ENCODE results near the gene LRCH4.

LRCH4 gene

GRCh38 chr7:100604028-100604975 lies 18.4 kb upstream of the LRCH4 start:
- DNase-seq: peak; percentile 53 to 66

- no peak for DNase-seq
These were observed 17.7 kb upstream of the LRCH4 start for GRCh38 chr7:100603726-100604027.

DNA sequence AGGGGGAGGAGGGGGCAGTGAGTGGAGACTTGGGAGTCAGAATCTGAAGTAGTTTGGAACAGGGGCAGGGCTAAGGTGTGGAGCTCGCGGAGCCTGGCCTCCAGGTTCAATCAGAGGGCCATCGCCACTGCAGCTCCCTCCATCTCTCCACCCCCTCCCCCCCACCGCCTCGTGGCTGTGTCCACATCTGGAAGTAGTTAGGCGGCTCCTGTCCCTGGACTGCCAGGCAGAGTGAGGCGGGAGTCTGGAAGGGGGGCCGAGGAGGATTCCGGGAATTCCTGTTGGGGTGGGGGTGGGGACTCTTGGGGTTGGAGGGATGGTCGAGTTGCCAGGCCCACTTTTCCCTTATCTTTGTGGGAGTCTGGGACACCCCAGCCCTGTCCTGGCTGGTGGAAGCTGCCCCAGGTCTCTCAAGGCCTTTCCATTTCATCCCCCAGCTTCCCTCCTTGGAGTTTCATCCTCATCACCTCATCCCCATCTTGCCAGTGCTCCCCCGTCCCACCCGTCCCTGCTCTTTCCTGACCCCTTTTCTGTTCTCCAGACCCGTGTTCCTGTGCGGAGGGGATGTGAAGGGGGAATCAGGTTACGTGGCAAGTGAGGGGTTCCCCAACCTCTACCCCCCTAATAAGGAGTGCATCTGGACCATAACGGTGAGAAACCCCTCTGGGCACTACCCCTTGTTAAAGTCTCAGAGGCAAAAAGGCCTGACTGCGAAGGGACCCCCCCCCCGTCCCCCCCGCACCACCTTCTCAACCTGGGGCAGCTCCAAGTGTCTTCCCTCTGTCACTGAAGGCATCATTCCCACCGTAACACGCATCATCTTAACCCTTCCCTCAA lies 17.2 kb upstream of the LRCH4 start:
- no peak for DNase-seq

- DNase-seq: no peak
These were observed 14.8 kb upstream of the LRCH4 start for GRCh38 chr7:100600730-100601038.

GRCh38 chr7:100599911-100600729 lies 14.2 kb upstream of the LRCH4 start:
- no peak for DNase-seq

DNA sequence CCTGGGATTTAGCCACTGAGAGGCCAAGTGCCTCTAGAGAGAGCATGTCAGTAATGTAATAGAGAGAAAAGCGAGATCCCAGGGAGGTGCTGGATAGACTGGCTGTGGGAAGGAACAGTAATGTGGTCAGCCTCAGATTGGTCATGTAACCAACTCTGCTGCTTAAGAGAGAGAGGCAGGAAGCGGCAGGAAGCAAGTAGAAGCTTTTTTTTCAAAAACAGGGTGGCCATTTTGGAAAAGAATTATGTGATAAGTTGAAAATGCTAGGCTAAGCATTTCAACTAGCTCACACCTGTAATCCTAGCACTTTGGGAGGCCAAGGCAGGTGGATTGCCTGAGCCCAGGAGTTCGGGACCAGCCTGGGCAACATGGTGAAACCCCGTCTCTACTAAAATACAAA lies 12.5 kb upstream of the LRCH4 start:
- no peak for DNase-seq

- DNase-seq: no peak
These were observed 9.3 kb upstream of the LRCH4 start for GRCh38 chr7:100595188-100595587.

- no peak for DNase-seq
These were observed 5.7 kb upstream of the LRCH4 start for GRCh38 chr7:100591596-100591995.

- DNase-seq: no peak
These were observed 4.3 kb upstream of the LRCH4 start for GRCh38 chr7:100590077-100590737.

- no peak for DNase-seq
These were observed 3.5 kb upstream of the LRCH4 start for GRCh38 chr7:100589341-100589947.

- no peak for DNase-seq
These were observed 2.5 kb upstream of the LRCH4 start for GRCh38 chr7:100588438-100588837.

DNA sequence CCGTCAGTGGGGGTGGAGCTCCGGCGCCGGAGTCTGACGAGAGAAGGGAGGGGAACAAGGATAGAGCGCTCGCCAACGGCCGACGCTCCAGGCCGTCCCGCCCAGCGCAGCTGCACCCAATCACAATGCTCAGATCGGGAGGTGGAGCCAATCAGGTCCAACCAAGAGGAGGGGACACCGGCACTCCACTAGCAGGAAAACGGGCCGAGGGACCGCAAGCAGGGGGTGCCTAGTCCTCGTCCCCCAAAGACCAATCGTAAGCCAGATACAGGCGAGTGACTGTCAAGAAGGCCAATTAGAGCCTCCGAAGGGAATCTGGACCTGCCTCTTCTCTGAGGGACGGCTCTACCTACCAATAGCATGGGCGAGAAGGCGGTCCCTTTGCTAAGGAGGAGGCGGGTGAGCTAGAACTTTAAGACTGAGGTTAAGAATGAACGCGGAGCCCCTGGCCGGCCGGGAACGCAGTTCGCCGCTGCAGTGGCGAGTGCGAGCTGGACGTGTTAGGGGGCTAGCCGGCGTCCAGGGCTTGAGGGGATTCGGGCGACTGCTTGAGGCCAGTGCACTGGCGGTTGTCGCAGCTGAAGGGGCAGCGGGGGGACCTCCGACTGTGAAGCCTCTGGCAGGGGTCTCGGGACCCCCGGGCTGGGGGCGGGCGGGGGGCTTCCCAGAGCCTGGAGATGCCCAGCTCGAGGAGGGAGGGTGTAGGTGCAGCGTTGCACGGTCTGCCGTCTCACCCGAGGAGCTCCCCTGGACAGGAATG lies 517 bp upstream of the LRCH4 start, which contains the start of gene FBXO24:
Gene FBXO24, plus strand, starts transcription at position 63 of the 760 bp plus-strand sequence. Its CDS starts 298 bp downstream, at position 361.
- peak; percentile 97 to 99 for DNase-seq

DNA sequence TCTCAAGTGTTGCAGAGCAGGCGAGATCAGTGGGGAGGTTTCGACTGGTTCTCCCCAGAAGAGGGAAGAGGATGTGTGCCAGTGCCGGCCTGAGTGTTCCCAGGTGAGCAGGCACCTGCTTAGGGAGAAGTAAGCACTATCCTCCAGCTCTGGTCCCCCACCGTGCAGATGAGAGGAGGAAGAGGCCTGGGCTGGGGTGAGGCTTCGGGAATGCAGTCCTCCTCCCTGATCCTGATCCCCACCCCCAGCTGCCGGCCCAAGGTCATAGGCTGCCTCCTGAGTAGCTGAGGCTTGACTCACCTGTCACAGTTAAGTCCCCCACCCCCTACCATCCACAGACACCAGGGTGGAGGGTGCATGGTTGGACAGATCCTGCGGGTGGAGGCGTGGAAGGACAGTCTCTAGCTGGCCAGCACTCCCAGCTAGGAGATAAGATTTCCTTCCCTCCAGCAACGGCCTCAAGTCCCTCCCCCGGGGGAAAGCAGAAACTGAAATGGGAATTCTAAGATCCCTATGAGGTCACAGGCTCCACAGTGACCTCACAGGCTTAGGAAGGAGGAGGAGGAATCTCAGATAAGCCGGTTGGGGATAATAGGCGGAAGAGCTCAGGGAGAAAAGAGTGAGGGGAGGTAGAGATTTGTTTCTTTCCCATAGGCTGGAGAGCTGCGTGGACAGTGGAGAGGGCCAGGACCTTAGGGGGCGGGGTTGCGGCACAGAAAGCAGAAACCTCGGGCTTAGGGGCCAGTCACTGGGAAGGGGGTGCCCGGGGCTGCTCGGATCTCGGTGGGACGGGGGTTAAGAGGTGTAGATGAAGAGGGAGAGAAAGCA lies 1.0 kb downstream of the LRCH4 start:
- no peak for DNase-seq

DNA sequence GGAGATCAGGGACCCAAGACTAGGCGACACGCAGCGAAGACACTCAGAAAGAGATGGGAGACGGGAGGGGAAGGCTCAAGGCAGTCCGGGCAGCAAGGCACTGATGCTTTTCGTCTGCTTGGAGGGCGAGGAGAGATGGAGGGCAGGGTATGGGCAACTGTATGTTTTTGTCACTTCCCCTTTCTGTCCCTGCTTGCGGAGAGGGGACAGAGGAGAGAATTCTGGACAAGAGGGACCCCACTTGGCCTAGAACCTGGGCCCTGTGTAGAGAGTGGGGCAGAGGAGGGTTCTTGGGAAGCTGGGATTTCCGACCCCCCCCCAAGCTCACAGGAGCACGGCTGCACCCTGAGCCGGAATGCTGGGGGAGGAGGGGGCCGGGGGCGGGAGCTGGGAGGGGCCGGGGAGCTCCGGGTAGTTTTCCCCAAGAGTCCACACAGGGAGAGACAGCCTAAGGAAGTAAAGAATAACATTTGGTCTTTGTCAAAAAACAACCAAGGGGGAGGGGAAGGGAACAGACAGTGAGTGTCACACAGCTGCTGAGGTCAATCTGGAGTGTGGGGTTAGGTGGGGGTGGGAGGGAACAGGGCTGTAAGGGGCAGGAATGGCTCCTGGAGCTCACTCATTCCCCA lies 1.8 kb downstream of the LRCH4 start:
- DNase-seq: no peak

DNA sequence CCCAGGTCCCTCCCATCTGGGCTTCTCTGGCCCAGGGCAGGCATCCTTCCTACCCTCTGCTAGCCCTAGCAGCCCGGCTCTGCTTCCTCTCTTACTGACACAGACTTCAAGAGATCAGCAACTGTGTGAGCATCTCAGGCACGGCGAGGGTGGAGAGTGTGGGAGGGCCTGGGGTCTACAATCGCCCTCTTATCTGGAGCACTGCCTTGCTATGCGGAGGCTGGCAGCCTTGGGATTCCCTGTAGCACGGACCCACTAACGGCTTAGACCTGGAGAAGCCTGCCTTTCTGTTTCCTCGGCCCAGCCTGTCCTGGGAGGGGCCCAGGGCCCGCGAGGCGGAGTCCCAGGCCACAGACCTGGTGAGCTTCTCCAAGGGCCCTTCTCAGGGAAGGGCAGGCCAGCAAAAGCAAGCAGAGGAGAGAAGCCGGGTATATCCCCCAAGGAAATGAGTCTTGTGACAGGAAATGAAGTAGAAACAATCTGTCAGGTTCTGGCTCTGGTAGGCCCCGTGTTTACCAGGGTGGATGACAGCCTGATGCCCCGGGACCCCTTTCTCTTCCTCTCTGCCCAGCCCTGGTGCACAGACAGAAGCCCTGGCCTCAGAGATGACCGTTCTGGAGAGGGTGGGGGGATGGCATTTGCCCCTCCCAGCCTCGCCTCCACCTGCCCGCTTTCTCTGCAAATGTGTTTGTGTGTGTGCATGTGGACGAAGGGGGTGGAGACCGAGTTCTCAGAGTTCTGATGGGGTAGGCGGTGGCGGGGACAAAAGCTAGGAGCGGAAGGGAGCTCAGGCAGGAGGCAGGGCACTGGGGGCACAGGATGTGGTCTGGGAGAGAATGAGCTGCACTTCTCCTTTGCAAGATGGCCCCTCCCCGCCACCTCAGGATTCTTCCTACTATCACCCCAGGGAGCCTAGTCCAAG lies 2.5 kb downstream of the LRCH4 start:
- peak in 1 of 2 donors; percentile 62 for DNase-seq

DNA sequence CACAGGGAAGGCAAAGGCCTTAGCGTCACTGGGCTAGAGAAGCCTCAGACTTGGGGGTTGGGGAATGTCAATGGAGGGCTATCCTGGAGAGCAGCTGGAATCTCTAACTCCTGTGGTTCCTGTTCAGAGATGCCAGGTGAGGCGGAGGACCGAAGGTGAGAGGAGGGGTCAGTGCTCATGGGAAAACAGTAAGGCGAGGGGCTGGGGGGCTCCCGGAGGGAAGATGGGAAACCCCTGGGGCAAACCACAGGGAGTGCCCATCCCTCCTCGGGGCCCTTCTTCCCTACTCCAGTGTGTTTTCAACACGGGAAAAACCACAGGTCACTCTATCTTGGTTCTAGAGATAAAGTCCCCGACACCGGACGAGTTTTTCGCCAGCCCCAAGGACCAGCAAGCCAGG lies 3.3 kb downstream of the LRCH4 start:
- no peak for DNase-seq

DNA sequence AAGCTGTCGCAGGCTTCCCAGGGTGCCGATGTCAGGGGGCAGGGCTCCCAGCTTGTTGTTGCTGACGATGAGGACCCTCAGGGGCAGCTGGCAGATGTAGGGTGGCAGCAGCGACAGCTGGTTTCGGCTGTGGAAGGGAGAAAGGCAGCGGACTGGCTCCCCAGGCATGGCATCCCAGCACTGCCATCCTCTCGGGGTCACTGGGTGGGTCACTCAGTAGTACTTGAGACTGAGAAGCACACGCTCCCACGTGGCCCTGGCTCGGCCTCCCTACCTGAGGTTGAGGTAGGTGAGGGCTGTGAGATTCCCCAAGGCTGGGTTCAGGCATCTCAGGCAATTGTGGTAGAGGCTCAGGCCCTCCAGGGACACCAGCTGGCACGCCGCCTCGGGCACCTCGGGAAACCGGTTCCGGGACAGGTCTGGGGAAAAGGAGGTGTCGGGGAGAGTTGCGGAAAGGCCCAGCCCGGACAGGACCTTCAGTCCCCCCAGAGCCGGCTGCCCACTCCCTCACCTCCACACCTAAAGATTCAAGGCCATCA lies 3.8 kb downstream of the LRCH4 start:
- DNase-seq: no peak

DNA sequence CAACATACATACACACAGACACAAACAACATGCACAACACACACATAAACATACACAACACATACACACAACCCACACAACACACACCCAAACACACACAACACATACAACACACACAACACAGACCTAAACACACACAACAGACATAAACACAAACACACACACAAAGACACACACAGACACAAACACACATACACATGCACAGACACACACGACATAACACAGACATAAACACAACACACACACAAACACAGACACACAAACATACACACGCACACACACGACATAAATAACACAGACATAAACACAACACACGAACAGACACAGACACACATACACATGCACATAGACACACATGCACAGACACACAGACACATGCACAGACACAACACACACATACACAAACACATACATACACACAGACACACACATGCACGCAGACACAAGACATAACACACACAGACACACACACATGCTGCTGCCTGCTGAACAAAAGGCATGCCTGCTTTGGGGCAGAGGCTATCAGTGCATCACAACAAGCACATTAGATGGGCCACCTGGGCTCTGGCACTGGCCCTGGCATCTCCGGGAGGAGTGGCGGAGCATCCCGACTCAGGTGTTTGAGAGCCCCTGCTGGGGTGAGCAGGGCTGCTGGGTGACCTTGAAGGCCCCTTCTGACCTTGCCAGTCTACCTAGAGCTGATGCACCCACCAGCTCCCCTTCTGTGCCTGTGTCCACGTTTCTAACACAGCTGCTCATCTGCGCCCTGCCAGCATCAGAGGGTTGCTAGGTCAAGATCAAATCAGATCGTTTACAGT lies 5.3 kb downstream of the LRCH4 start:
- DNase-seq: no peak

Measured in stimulated activated CD4-positive, alpha-beta T cell treated with anti-CD3 and anti-CD28 coated beads, Interleukin-2, amount 100 ng/mL, for 48 hours (primary cell).